DND-41 (cell line): ENCODE results near the gene ZNF205.

Experiments used
- CTCF ChIP-seq: IDR thresholded peaks from 2 replicates; pipeline ENCODE4 v1.5.1; 2012; ENCODE audit warnings: borderline replicate concordance, low read length, moderate library complexity, mild to moderate bottlenecking; ENCODE audit not compliant: poor library complexity, severe bottlenecking; ENCODE audit errors: extremely low read depth
- EZH2 ChIP-seq: IDR thresholded peaks from 3 replicates; pipeline ENCODE4 v1.6.1; 2012; ENCODE audit warnings: borderline replicate concordance, low read depth, mild to moderate bottlenecking, moderate library complexity, low read length, inconsistent platforms; ENCODE audit not compliant: severe bottlenecking

GRCh38 chr16:3119701-3120408 is 7.5 kb downstream of the ZNF205 start:
- TF ChIP-seq CTCF, result no peak
- no peak for TF ChIP-seq EZH2
